T-helper 2 cell treated with Interferon-gamma antibody and Interleukin-4, amounts not matched to agents 5 μg/mL and 100 μg/mL, for 36 hours (primary cell): ENCODE data around the gene GRID2.
"Not testable (repeated sequence)": the region's sequence is repeated elsewhere in the genome, so short reads cannot be mapped to it uniquely, and the experiment has no call there.

ENCODE experiments used
- DNase-seq: peaks from one replicate; pipeline ENCODE4 v3.0.0; 2021; ENCODE audit warnings: low spot score
- H3K27ac Mint-ChIP-seq: one replicate; pipeline ENCODE4 v1.8.0; 2021; ENCODE audit warnings: mild to moderate bottlenecking, mixed read lengths
- H3K27me3 Mint-ChIP-seq: one replicate; pipeline ENCODE4 v1.8.0; 2021; ENCODE audit warnings: low read depth, mixed read lengths
- H3K36me3 Mint-ChIP-seq: one replicate; pipeline ENCODE4 v1.8.0; 2021; ENCODE audit warnings: low read depth, mixed read lengths
- H3K4me1 Mint-ChIP-seq: one replicate; pipeline ENCODE4 v1.8.0; 2021; ENCODE audit warnings: low read depth, mixed read lengths
- H3K4me3 Mint-ChIP-seq: one replicate; pipeline ENCODE4 v1.8.0; 2022; ENCODE audit warnings: mild to moderate bottlenecking, moderate library complexity, mixed read lengths
- H3K9me3 Mint-ChIP-seq: one replicate; pipeline ENCODE4 v1.8.0; 2021; ENCODE audit warnings: mixed read lengths

GRID2 gene

DNA sequence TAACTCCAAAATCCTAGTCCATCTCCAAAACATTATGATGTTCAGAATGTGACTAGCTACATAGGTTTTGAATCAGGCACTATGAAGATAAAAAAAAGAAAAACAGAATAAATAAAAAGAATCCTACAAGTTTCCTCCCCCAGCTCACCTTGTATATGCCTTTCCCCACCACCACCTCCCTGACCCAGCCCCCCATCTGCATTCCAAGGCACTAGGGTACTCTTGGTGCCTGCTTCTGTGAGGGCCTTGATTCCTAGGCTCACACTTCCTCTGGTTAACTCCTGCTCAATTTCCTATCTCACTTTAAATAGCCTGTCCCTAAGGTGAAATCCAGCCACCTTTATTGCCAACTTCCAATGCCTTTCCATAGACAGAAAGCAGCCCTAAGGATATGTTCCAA lies 1346.1 kb downstream of the GRID2 start:
- Mint-ChIP-seq H3K9me3 (no peaks in the 10 kb centered on the region), H3K27ac (no peak overlapping the region), H3K36me3 (no peaks in the 10 kb centered on the region), H3K27me3 (no peaks in the 10 kb centered on the region), H3K4me3 (no peak overlapping the region), H3K4me1 (no peaks in the 10 kb centered on the region)
- DNase-seq = no peak

DNA sequence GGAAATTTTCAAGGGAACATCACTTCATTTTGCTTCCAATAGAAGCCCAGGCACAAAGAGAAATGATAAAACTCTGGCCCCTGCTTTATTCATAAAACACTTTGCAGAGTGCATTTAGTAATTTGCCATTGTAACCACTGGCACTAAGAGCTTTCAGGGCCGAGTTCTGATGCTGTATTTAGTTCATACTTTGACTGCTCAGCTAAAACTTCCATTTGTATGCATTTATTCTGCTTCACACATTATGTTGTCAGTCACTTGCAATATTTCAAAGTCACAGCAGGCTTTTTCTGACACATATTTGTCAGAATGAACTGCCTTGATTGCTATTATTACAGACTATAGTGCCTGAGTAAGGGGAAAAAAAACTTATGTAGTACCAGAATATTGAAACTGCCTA lies 1350.4 kb downstream of the GRID2 start:
- no peaks in the 10 kb centered on the region for H3K9me3 Mint-ChIP-seq
- H3K36me3 Mint-ChIP-seq = no peaks in the 10 kb centered on the region
- no peak for DNase-seq
- H3K27ac Mint-ChIP-seq = no peak overlapping the region
- H3K27me3 Mint-ChIP-seq = no peaks in the 10 kb centered on the region
- no peak overlapping the region for H3K4me3 Mint-ChIP-seq
- no peaks in the 10 kb centered on the region for H3K4me1 Mint-ChIP-seq

DNA sequence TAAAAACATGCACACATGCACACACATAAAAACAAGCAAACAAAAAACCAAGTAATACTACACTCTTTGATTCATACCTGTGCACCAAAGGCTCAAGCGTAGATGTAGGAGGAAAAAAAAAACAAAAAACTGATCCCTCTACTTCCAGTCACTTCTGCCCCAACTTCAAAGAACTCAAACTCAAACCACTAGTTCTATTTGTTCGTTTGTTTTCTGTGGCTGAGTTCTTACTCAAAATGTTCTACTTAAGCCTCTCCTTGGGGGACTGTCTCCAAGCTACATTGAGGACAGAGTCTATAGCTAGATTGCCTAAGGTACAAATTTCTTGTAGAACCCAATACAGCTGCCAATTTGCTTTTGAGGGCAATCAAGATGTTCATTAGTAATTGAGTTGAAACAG lies 1353.8 kb downstream of the GRID2 start:
- Mint-ChIP-seq H3K4me3 (no peak overlapping the region), H3K36me3 (no peaks in the 10 kb centered on the region), H3K27me3 (no peaks in the 10 kb centered on the region), H3K9me3 (no peaks in the 10 kb centered on the region), H3K4me1 (no peaks in the 10 kb centered on the region), H3K27ac (no peak overlapping the region)
- no peak for DNase-seq

DNA sequence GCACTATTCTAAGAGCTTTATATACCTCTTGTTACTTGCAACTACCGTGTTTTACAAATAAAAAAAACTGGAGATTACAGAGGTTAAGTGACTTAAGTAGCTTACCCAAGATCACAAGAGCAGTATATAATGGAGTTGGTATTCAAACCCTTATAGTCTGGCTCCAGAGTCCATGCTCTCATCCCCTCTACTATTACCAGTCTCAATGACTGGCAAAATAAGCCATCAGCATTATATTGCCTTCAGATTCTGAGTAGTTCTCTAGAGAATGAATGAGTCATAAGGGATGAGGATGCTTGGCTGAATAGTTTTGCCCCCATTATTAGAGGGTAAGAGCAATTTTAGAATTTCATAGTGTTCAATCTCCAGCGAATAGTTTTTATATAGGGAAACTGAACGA lies 1354.7 kb downstream of the GRID2 start:
- Mint-ChIP-seq H3K9me3 (no peaks in the 10 kb centered on the region), H3K27me3 (no peaks in the 10 kb centered on the region)

DNA sequence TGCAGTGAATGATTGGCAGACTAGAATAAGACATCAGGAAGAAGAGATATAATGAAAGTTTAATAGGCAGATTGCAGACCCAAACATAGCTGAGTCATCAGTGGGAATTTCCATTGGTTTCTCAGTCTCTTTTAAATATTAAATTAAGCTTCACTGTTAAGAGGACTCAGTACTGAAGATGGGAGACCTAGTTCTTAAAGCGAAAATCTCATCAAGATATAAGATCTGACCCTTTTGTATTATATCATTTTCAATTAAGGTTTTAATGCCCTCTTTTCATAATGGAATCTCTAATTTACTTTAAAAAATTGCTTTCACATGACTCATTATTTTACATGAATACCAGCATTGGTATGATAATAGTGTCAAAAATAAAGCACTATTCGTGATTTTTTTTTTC lies 1355.9 kb downstream of the GRID2 start:
- Mint-ChIP-seq H3K27me3 (no peaks in the 10 kb centered on the region), H3K4me1 (no peaks in the 10 kb centered on the region), H3K27ac (no peak overlapping the region), H3K36me3 (no peaks in the 10 kb centered on the region), H3K4me3 (no peak overlapping the region), H3K9me3 (no peaks in the 10 kb centered on the region)
- no peak for DNase-seq

More for the DNA sequence above, 1354.7 kb downstream of the GRID2 start:
- Mint-ChIP-seq H3K36me3 (no peaks in the 10 kb centered on the region), H3K4me3 (no peak overlapping the region), H3K4me1 (no peaks in the 10 kb centered on the region), H3K27ac (no peak overlapping the region)
- DNase-seq = no peak

DNA sequence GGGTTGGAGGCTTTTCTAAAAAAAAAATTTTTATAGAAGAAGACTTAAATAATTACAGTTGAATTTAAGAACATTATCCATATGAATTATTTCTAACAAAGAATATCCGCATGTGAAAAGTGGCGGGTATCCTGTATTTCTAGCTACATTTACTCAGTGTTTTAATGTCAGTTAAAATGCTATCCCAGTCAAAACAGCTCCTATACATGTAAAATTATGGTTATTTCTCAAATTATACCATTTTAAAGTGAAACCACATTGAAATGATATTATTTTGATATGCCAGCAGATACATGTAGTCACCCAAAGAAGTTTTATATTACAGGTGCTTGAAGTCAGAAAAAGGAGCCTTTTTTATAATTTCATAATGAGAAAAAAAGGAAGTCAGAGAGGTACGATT lies 1356.3 kb downstream of the GRID2 start:
- no peak for DNase-seq
- no peaks in the 10 kb centered on the region for H3K36me3 Mint-ChIP-seq
- H3K4me1 Mint-ChIP-seq = no peaks in the 10 kb centered on the region
- no peaks in the 10 kb centered on the region for H3K27me3 Mint-ChIP-seq
- H3K4me3 Mint-ChIP-seq = no peak overlapping the region
- H3K9me3 Mint-ChIP-seq = no peaks in the 10 kb centered on the region
- H3K27ac Mint-ChIP-seq = no peak overlapping the region

DNA sequence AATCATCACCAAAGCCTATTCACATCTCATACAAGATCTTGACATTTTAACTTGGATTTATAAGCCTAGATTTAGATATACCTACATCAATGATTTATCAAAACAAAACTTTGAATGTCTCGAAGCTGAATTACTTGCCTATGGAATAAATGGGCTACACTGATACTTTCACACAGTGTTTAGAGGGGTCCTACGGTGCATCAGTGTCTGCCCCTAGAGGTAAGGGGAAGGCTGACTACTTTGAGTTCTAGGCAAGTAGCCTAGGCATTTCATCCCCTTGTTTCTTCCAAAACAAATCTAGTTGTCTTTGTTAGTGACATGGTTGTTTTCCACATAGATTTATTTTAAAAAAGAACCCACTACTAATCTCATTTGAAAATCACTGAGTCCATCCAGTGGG lies 1366.7 kb downstream of the GRID2 start:
- Mint-ChIP-seq H3K36me3 (no peaks in the 10 kb centered on the region), H3K4me1 (no peaks in the 10 kb centered on the region), H3K27ac (no peak overlapping the region), H3K9me3 (no peaks in the 10 kb centered on the region), H3K27me3 (no peaks in the 10 kb centered on the region), H3K4me3 (no peak overlapping the region)
- DNase-seq = no peak

DNA sequence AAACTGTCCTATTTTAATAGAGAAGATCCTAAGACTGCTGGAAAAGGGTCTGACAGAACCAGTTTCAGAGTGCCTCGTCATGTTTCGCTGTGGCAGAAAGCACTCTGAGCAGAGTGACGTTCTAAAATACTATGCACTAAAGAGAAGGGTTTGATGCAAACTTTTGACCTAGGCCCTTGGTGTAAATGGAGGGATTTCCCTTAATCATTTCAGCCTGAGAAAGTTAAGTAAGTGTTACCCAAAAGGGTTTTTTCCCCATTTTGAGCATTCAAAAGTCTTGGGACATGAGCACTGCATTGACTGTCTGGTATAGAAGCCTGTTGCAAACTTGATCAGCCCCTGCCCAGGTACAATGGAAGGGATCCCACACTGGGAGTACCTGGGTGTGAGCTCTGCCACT lies 1367.3 kb downstream of the GRID2 start:
- Mint-ChIP-seq H3K27me3 (no peaks in the 10 kb centered on the region), H3K9me3 (no peaks in the 10 kb centered on the region), H3K27ac (no peak overlapping the region), H3K4me3 (no peak overlapping the region), H3K36me3 (no peaks in the 10 kb centered on the region), H3K4me1 (no peaks in the 10 kb centered on the region)
- no peak for DNase-seq

DNA sequence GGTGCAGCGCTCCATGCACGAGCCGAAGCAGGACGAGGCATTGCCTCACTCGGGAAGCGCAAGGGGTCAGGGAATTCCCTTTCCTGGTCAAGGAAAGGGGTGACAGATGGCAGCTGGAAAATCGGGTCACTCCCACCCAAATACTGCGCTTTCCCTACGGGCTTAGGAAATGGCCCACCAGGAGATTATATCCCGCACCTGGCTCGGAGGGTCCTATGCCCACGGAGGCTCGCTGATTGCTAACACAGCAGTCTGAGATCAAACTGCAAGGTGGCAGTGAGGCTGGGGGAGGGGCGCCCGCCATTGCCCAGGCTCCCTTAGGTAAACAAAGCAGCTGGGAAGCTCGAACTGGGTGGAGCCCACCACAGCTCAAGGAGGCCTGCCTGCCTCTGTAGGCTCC lies 1373.2 kb downstream of the GRID2 start:
- not testable (repeated sequence) for H3K36me3 Mint-ChIP-seq, DNase-seq, H3K27me3 Mint-ChIP-seq, H3K27ac Mint-ChIP-seq, H3K9me3 Mint-ChIP-seq, H3K4me3 Mint-ChIP-seq, H3K4me1 Mint-ChIP-seq

DNA sequence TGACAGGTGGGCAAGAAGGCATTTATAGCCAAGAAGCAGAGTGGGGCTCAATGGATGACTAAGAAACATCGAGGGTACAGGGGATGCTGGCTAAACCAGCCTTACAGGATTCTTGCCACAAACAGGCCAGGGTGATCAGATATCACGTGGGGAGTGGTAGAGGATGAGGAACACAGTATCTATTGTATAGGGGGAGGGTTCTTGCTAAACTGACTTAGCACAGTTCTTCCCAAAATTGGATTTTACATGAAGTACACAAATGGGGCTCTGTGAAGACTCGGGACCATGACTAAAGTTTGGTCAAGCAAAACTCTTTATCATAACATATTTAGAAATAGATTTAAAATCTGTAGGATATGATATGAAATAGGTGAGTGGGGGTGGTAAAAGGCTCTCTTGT lies 1380.8 kb downstream of the GRID2 start:
- no peaks in the 10 kb centered on the region for H3K9me3 Mint-ChIP-seq
- no peaks in the 10 kb centered on the region for H3K27me3 Mint-ChIP-seq
- H3K27ac Mint-ChIP-seq = no peak overlapping the region
- DNase-seq = no peak
- no peaks in the 10 kb centered on the region for H3K36me3 Mint-ChIP-seq
- H3K4me3 Mint-ChIP-seq = no peak overlapping the region
- no peaks in the 10 kb centered on the region for H3K4me1 Mint-ChIP-seq

DNA sequence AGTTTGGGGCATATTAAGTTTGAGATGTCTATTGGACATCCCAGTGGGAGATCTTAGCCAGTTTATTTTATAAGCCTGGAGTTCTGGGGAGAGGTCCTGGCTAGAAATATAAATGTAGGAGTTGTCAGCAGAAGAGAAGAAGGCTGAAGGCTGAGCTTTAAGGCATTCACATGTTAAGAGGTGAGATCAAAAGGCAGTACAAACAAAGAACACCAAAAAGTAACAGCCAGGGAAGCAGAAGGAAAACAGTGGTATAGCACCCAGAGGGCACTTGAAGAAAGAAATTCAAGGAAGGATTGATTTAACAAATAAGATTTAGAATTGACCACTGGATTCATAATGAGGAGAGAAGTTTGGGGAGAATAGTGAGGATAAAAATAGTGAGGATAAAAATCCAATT lies 1383.5 kb downstream of the GRID2 start:
- no peaks in the 10 kb centered on the region for H3K27me3 Mint-ChIP-seq
- no peak overlapping the region for H3K4me3 Mint-ChIP-seq
- no peaks in the 10 kb centered on the region for H3K9me3 Mint-ChIP-seq
- DNase-seq = no peak
- H3K4me1 Mint-ChIP-seq = no peaks in the 10 kb centered on the region
- no peaks in the 10 kb centered on the region for H3K36me3 Mint-ChIP-seq
- no peak overlapping the region for H3K27ac Mint-ChIP-seq

DNA sequence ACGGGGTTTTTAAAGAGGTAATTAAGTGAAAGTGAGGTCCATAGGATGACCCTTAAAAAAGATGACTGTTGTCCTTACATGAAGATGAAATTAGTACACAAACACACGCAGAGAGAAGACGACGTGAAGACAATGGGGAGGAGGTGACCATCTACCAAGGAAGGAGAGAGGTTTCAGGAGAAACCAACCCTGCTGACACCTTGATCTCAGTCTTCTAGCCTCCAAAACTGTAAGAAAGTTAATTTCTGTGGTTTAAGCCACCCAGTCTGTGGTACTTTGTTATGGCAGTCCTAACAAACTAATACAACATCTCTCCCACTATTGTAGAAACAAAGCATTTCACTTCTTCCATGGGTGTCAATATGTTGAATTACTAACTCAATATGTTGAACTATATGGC lies 1385.2 kb downstream of the GRID2 start:
- Mint-ChIP-seq H3K27ac (no peak overlapping the region), H3K9me3 (no peaks in the 10 kb centered on the region), H3K4me3 (no peak overlapping the region), H3K27me3 (no peaks in the 10 kb centered on the region), H3K36me3 (no peaks in the 10 kb centered on the region), H3K4me1 (no peaks in the 10 kb centered on the region)
- DNase-seq = no peak

DNA sequence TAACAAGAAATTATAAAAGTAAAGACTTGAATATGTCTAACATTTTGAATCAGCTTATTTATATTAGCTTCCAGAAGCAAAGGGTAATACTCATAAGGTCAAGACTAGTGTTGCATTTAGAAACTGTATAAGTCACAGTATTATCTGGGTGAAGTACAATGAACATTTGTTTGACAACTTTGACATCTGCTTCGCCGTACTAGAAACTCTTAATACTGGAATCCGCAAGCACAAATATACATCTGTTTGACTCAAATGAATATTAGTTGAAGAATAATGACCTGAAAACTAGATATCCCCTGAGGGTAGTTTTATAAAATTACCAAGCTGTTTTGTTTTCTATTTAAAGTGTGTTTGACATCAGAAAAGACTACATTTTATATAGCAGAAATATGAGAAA lies 1389.4 kb downstream of the GRID2 start:
- Mint-ChIP-seq H3K9me3 (no peaks in the 10 kb centered on the region), H3K27me3 (no peaks in the 10 kb centered on the region), H3K4me1 (no peaks in the 10 kb centered on the region), H3K36me3 (no peaks in the 10 kb centered on the region), H3K27ac (no peak overlapping the region), H3K4me3 (no peak overlapping the region)
- DNase-seq = no peak

DNA sequence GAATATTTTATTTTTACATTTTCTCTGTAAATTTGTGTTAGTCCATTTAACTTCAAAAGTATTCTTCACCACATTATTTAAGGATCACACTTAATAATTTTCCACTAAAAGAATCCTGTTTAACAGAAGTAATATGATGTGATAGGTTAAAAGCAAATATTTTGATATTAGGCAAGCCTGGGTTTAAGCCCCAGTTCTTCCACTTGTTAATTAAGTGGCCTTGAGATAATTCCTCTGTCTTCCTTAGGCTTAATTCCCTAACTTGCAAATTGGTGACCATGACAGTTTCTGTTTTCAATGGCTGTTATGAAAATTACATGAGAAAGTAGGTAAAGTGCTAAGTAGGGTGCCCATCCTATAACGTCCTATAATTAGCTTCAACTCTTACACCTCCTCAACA lies 1394.9 kb downstream of the GRID2 start:
- Mint-ChIP-seq H3K27ac (no peak overlapping the region), H3K9me3 (no peaks in the 10 kb centered on the region), H3K4me3 (no peak overlapping the region), H3K36me3 (no peaks in the 10 kb centered on the region), H3K4me1 (no peaks in the 10 kb centered on the region), H3K27me3 (no peaks in the 10 kb centered on the region)
- DNase-seq = no peak

DNA sequence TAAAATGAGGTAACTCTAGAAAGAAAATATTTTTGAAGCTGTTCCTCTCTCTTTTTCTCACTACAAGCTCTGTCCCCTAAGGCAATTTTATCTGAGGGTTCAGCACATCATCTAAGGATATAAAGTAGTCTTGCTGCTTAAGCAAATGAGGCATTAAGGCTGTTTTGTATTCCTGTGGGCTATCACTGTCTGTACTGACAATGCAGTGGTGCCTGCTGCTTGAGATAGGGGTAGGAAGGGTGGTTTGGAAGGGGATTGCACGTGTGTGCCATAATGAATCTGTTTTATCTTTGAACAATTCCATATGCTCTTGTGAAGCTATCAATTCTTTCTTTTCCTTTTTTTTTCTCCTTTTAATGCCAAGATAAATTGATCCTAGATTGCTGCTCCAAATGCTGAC lies 1396.8 kb downstream of the GRID2 start:
- Mint-ChIP-seq H3K36me3 (no peaks in the 10 kb centered on the region), H3K27me3 (no peaks in the 10 kb centered on the region), H3K4me1 (no peaks in the 10 kb centered on the region), H3K9me3 (peaks cover 4% of the 10 kb centered on the region), H3K4me3 (no peak overlapping the region), H3K27ac (no peak overlapping the region)
- DNase-seq = no peak
